Measurements from ENCODE around the gene TOP2A.
A peak's percentile ranks its signal among the peaks of the same experiment; 100 is the strongest.

TOP2A gene

GRCh38 chr17:40344421-40345160 is 73.1 kb downstream of the TOP2A start:
- H3K36me3 Mint-ChIP-seq: peaks cover 93% of the 10 kb centered on the region
- peak overlapping the region; percentile 71 for H3K4me3 Mint-ChIP-seq
- DNase-seq (ENCODE audit: low spot score in 2 of 2) (no peak), ATAC-seq (no peak)
- peak overlapping the region; percentile 88 for H3K27ac Mint-ChIP-seq
- H3K9me3 Mint-ChIP-seq: no peaks in the 10 kb centered on the region
- peaks cover 96% of the 10 kb centered on the region for H3K4me1 Mint-ChIP-seq

- no peaks in the 10 kb centered on the region for H3K9me3 Mint-ChIP-seq
- peaks cover 92% of the 10 kb centered on the region for H3K36me3 Mint-ChIP-seq
- peak overlapping the region; percentile 71 for H3K4me3 Mint-ChIP-seq
- ATAC-seq: no peak
- DNase-seq (ENCODE audit: low spot score in 2 of 2): no peak
- H3K4me1 Mint-ChIP-seq: peaks cover 93% of the 10 kb centered on the region
- peak overlapping the region; percentile 88 for H3K27ac Mint-ChIP-seq
These were observed 74.2 kb downstream of the TOP2A start for GRCh38 chr17:40343219-40344119.

GRCh38 chr17:40342504-40343218 is 75.0 kb downstream of the TOP2A start:
- Mint-ChIP-seq H3K4me3 (peak overlapping the region; percentile 71), H3K27ac (peak overlapping the region; percentile 88), H3K36me3 (peaks cover 92% of the 10 kb centered on the region), H3K4me1 (peaks cover 93% of the 10 kb centered on the region), H3K9me3 (no peaks in the 10 kb centered on the region)
- ATAC-seq: no peak
- DNase-seq (ENCODE audit: low spot score in 2 of 2): no peak

GRCh38 chr17:40341808-40342503 is 75.7 kb downstream of the TOP2A start:
- H3K27ac Mint-ChIP-seq: peak overlapping the region; percentile 88
- peak overlapping the region; percentile 71 for H3K4me3 Mint-ChIP-seq
- H3K9me3 Mint-ChIP-seq: no peaks in the 10 kb centered on the region
- peaks cover 93% of the 10 kb centered on the region for H3K4me1 Mint-ChIP-seq
- no peak for DNase-seq (ENCODE audit: low spot score in 2 of 2)
- peaks cover 92% of the 10 kb centered on the region for H3K36me3 Mint-ChIP-seq
- ATAC-seq: no peak

- Mint-ChIP-seq H3K36me3 (peaks cover 92% of the 10 kb centered on the region), H3K4me1 (peaks cover 88% of the 10 kb centered on the region), H3K9me3 (no peaks in the 10 kb centered on the region)
These were observed 76.6 kb downstream of the TOP2A start for GRCh38 chr17:40340880-40341807.

GRCh38 chr17:40340327-40340726 is 77.4 kb downstream of the TOP2A start:
- peak overlapping the region; percentile 70 for H3K27ac Mint-ChIP-seq
- H3K4me3 Mint-ChIP-seq: peak overlapping the region; percentile 71
- peaks cover 92% of the 10 kb centered on the region for H3K36me3 Mint-ChIP-seq
- H3K4me1 Mint-ChIP-seq: peaks cover 80% of the 10 kb centered on the region
- DNase-seq (ENCODE audit: low spot score in 2 of 2): no peak
- ATAC-seq: no peak
- H3K9me3 Mint-ChIP-seq: no peaks in the 10 kb centered on the region

More at GRCh38 chr17:40340880-40341807, 76.6 kb downstream of the TOP2A start:
- Mint-ChIP-seq H3K4me3 (peak overlapping the region; percentile 71), H3K27ac (peak overlapping the region; percentile 70)
- peak; percentile 96 for ATAC-seq
- peak; percentile 72 to 90 for DNase-seq (ENCODE audit: low spot score in 2 of 2)

- Mint-ChIP-seq H3K36me3 (peaks cover 92% of the 10 kb centered on the region), H3K27ac (peak overlapping the region; percentile 6), H3K9me3 (no peaks in the 10 kb centered on the region), H3K4me1 (peaks cover 80% of the 10 kb centered on the region), H3K4me3 (no peak overlapping the region)
- no peak for DNase-seq (ENCODE audit: low spot score in 2 of 2)
- ATAC-seq: no peak
These were observed 78.6 kb downstream of the TOP2A start for GRCh38 chr17:40338941-40339649.

Data from stimulated activated effector memory CD8-positive, alpha-beta T cell treated with anti-CD3 and anti-CD28 coated beads, Interleukin-12 subunit alpha, Interleukin-12 subunit beta, amount 100 ng/mL, for 72 hours (primary cell).